ENCODE data around the gene UCP3. TPM values are rescaled to one million over a fixed set of nuclear protein-coding genes. Genes with fewer than 3 reads are reported as not detected.
"Not testable (repeated sequence)": the region's sequence is repeated elsewhere in the genome, so short reads cannot be mapped to it uniquely, and the experiment has no call there.

UCP3 gene
- total and polyA plus RNA-seq, 2 of the 8 experiments (the other 6 are each of a cell fraction or from before 2014, with no cell fraction given), result 0.85 to 1.3 TPM

DNA sequence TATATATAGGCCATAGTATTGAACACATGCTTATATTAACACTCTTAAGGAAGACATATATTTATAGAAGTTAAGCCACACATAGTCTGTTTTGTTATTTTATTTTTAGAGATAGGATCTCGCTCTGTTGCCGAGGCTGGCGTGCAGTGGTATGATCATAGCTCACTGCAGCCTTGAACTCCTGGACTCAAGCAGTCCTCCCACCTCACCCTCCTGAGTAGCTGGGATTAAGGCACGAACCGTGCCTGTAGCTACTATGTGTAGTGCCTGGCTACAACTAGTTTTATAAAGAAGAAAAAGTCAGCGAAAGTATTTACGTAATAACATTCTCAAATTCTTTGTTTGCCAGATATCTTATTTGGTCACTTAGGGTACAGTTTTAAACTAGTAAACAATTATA lies 20.7 kb downstream of the UCP3 start (continued):
- no peak for TF ChIP-seq CREB1 (IDR thresholded peaks at IDR 0.05)

DNA sequence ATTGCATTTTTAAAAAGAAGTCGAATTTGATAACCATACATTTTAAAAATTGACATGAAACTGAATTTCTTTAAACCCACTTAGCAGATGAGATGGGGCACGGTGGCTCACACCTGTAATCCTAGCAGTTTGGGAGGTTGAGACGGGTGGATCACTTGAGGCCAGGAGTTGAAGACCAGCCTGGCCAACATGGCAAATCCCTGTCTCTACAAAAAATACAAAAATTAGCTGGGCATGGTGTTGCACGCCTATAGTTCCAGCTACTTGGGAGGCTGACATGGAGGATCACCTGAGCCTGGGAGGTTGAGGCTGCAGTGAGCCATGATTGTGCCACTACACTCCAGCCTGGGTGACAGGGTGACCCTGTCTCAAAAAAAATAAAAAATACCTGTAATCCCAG lies 23.2 kb downstream of the UCP3 start:
- H3K27ac ChIP-seq (ENCODE audit: low read depth, low read length); H3K56ac ChIP-seq (replicated peaks; ENCODE audit: insufficient read length, low read depth, low read length); H3K4me3 ChIP-seq (ENCODE audit: extremely low read depth in 1 of 4, insufficient read depth in 2 of 4, low read depth in 3 of 4, low read length in 4 of 4); POLR2A ChIA-PET (ENCODE audit: partially characterized antibody); FAIRE-seq; H3K23me2 ChIP-seq (ENCODE audit: low read depth, low read length); H3K79me1 ChIP-seq (ENCODE audit: low read depth, low read length); H3K9ac ChIP-seq (replicated peaks in 1 of 4; ENCODE audit: extremely low read depth in 1 of 4, low read depth in 3 of 4, low read length in 3 of 4); H2BK20ac ChIP-seq (ENCODE audit: low read length); H3K27me3 ChIP-seq (replicated peaks in 1 of 4; ENCODE audit: control insufficient read depth in 3 of 4, extremely low read depth in 1 of 4, insufficient read depth in 3 of 4, low read length in 3 of 4); H4K5ac ChIP-seq (ENCODE audit: insufficient read length, low read depth, low read length); H4K91ac ChIP-seq (replicated peaks; ENCODE audit: insufficient read length, low read length); H2AK5ac ChIP-seq (ENCODE audit: low read depth, low read length); H4K20me1 ChIP-seq (replicated peaks in 1 of 2; ENCODE audit: control insufficient read depth in 1 of 2, insufficient read depth in 2 of 2, low read length in 2 of 2); H3K14ac ChIP-seq (ENCODE audit: insufficient read length); DNase-seq (ENCODE audit: low read depth in 1 of 2, low spot score in 2 of 2); H3K79me2 ChIP-seq (ENCODE audit: control insufficient read depth in 1 of 2, insufficient read depth in 2 of 2, low read length in 2 of 2); H4K8ac ChIP-seq (ENCODE audit: extremely low read depth, insufficient read depth, low read length); H2AFZ ChIP-seq (ENCODE audit: low read length); H3K36me3 ChIP-seq (ENCODE audit: control insufficient read depth in 2 of 4, insufficient read depth in 4 of 4, low read length in 3 of 4); H2BK12ac ChIP-seq (ENCODE audit: low read depth, low read length); H2BK5ac ChIP-seq (ENCODE audit: low read depth, low read length); H3K4me2 ChIP-seq (ENCODE audit: insufficient read depth in 1 of 2, low read depth in 2 of 2, low read length in 2 of 2); H3K9me3 ChIP-seq (ENCODE audit: insufficient read depth in 2 of 2, low read depth in 1 of 2, low read length in 1 of 2); H3K4ac ChIP-seq (replicated peaks; ENCODE audit: insufficient read length, low read depth, low read length); H2BK120ac ChIP-seq (replicated peaks; ENCODE audit: low read depth, low read length); H3K23ac ChIP-seq (ENCODE audit: insufficient read length); H3K18ac ChIP-seq (ENCODE audit: extremely low read depth, low read length); H2BK15ac ChIP-seq (ENCODE audit: low read length): not testable (repeated sequence)
- WGBS, 2 experiments (ENCODE audit: extremely low coverage in 1 of 2, insufficient coverage in 1 of 2, insufficient read length in 1 of 2, insufficient replicate concordance in 2 of 2, low coverage in 1 of 2, low lambda C conversion rate in 2 of 2, missing lambda C conversion rate in 1 of 2), result 83% methylated on average over 4 of the region's 4 CpGs; no CpG with 5 or more reads in 1 of the 2 experiments
- peaks cover 2 to 11% (median 4%) of the 10 kb centered on the region in 4 experiments; a peak in 4 of 7 replicates for H3K4me1 ChIP-seq (replicated peaks in 1 of 4; ENCODE audit: control insufficient read depth in 3 of 4, insufficient read depth in 4 of 4, low read length in 3 of 4)
- CTCF ChIA-PET (ENCODE audit: partially characterized antibody), result interaction anchor here (0.6 kb wide), 1 partner anchor 10 kb away, joined by 4 read pairs; no protein-coding TSS in a partner anchor

All from H1 (cell line).